RWPE1 (cell line): ENCODE measurements around the gene CEACAM7.
A peak's percentile ranks its signal among the peaks of the same experiment; 100 is the strongest.

Experiments used
- CTCF ChIA-PET: fragments of 350-600 bp; sonication (Branson Sonifier 250); formaldehyde crosslinking; extraction: SDS; loops from one replicate; lab custom pipeline; 2021; lab: Yijun Ruan, JAX
- POLR2A ChIA-PET: fragments of 400-600 bp; formaldehyde crosslinking; extraction: SDS; loops from one replicate; lab custom pipeline; 2020; ENCODE audit warnings: antibody characterized with exemption; ENCODE audit not compliant: low non-redundant PET; lab: Yijun Ruan, JAX
- DNase-seq: peaks from one replicate; pipeline ENCODE4 v3.0.0; 2012; ENCODE audit warnings: low spot score
- H3K27ac ChIP-seq: fragments of 450-650 bp; 2 replicates; pipeline ENCODE4 v1.5.1; 2017
- TF ChIP-seq, protein P1 (sequence below): fragments of 450-650 bp; conservative IDR thresholded peaks from 2 replicates; pipeline ENCODE4 v1.5.1; 2017; ENCODE audit warnings: low read depth, mild to moderate bottlenecking

CEACAM7 gene

DNA sequence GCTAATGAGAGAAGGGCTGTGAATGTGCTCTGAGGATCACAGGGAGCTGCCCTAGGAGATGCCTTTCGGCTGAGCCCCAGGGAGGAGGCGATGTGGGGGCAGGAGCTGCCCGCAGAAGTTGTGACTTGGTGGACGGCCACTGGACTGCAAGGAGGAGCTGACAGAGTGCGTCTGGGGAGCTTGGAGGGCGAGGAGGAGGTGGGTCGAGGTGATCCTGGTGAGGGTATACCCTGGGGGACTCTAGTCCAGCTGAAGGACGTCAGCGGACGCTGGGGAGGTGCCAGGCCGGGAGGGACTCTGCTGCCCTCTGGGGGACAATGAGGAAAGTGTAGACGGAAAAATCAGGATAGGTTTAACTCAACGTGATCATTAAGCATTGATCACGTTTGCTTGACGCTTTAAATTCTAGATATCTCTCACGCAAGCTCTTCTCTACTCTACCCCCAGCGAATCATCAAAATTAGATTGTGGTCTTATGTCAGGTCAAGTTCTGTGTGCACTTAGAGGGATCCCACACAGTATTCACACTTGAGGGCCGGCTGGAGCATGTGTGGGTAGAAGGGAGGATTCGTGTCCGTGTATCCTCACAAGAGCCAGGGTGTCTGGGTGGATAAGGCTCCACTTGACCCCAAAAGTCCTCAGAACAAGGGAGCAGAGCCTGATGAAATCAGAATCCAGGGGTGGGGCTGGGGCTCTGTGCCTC is 3.3 kb upstream of the CEACAM7 start:
- peak; percentile 29 for DNase-seq
- H3K27ac ChIP-seq: no peak overlapping the region
- ChIA-PET POLR2A (no interaction called here), CTCF (interaction anchor here (0.6 to 0.8 kb wide), 4 partner anchors 14 to 385 kb away, joined by 3 to 5 read pairs (median 4); no protein-coding TSS in a partner anchor)
- TF ChIP-seq, protein P1, sequence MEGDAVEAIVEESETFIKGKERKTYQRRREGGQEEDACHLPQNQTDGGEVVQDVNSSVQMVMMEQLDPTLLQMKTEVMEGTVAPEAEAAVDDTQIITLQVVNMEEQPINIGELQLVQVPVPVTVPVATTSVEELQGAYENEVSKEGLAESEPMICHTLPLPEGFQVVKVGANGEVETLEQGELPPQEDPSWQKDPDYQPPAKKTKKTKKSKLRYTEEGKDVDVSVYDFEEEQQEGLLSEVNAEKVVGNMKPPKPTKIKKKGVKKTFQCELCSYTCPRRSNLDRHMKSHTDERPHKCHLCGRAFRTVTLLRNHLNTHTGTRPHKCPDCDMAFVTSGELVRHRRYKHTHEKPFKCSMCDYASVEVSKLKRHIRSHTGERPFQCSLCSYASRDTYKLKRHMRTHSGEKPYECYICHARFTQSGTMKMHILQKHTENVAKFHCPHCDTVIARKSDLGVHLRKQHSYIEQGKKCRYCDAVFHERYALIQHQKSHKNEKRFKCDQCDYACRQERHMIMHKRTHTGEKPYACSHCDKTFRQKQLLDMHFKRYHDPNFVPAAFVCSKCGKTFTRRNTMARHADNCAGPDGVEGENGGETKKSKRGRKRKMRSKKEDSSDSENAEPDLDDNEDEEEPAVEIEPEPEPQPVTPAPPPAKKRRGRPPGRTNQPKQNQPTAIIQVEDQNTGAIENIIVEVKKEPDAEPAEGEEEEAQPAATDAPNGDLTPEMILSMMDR: peak; percentile 62

DNA sequence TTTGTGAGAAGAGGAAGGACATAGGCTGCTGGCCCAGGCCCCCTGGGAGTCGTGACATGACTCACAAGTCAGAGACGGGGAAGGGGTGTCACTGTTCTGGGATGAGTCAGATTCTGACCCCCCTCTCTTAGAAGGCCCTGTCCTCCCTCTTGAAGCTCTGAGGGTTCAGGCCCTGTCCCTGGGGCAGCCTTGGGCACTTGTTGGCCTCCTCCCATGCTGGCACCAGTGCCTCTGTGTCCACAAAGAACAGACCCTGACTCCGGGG is 2.7 kb upstream of the CEACAM7 start:
- no peak overlapping the region for H3K27ac ChIP-seq
- TF ChIP-seq, protein P1: no peak
- ChIA-PET POLR2A (no interaction called here), CTCF (interaction anchor here (0.6 to 0.8 kb wide), 3 partner anchors 15 to 386 kb away, joined by 3 to 5 read pairs (median 4); no protein-coding TSS in a partner anchor)
- no peak for DNase-seq

DNA sequence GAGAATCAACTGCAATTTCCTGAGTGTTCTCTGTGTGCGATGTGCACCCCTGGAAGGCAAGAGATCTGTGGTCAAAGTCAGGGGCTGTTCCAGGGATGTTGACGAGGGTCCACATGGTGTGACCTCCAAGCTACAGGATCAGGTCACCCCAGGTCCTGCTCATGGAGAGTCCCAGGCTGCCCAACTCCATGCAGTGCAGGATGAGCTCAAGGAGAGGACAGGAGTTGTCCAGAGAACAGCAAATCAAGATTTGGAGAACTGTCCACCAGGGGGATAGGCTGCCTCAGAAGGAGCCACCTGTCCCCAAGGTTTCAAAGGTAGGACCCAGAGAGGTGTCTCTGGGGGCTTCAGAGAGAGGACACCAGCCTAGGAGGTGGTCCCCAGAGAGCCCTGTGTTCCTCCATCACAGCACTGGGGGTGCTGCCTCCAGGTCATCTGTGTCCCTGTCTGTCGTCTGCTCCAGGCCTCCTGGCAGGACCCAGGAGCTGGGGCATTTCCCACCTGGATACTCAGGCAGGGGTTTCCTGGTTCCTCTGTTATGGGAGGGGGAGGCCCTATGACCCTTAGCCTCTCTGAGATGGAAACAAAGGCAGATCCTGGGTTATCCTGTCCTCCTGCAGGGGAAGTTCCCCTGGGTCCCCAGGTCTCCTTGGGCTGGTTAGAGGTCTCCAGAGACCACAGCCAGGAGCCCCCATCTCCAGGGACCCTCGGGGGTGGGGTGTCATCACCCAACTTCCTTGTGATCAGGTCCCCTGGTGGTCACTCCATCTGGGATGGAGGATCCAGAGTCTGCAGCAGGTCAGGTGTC is 2.1 kb upstream of the CEACAM7 start:
- TF ChIP-seq, protein P1: no peak
- no peak for DNase-seq
- no peak overlapping the region for H3K27ac ChIP-seq
- ChIA-PET CTCF (interaction anchor here (0.6 to 0.7 kb wide), 2 partner anchors 48 to 129 kb away, joined by 3 read pairs; no protein-coding TSS in a partner anchor), POLR2A (no interaction called here)

DNA sequence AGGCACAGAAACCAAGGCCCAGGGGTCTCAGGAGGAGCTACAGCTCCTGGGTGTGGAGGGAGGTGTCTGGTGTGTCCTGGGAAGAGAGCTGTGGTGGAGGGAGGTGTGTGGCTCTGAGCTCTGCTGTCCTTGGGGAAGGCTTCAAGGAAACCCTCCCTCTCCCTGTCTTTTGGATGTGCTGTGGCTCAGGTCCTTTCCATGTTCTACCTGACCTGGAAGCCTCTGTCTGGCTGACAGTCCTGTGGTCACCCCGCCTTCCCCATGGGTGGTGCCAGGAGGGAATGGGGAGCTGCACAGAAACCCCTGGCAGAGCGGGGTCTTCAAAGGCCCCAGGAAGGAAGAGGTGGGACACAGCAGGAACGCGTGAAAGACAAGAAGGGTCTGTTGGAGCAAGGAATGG is 617 bp upstream of the CEACAM7 start:
- TF ChIP-seq, protein P1: no peak
- no peak for DNase-seq
- ChIA-PET CTCF (no interaction called here), POLR2A (interaction anchor here (0.6 kb wide), 1 partner anchor 171 kb away, joined by 5 read pairs; no protein-coding TSS in a partner anchor)
- H3K27ac ChIP-seq: no peak overlapping the region

DNA sequence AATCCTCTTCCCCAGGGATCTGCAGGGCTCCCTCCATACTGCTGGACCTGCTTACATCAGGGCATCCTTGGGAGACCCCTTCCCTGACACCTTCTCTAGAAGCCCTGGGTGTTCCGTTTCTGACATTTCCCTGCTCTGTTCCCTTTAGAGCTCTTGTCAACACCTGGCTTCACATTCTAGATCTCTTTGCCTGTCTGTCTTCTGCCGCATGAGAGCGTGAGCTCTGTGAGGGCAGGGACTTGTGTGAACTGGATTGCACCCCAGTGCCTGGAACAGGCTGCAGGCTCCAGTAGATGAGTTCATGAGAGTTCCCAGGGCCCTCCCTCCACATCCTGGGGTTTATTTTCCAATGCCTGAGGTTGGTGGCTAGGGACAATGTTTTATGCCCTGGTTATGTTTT is 651 bp downstream of the CEACAM7 start:
- H3K27ac ChIP-seq: no peak overlapping the region
- no peak for DNase-seq
- TF ChIP-seq, protein P1: no peak
- CTCF ChIA-PET: interaction anchor here (1.4 kb wide), 1 partner anchor 19 kb away, joined by 5 read pairs; no protein-coding TSS in a partner anchor
- POLR2A ChIA-PET: no interaction called here

DNA sequence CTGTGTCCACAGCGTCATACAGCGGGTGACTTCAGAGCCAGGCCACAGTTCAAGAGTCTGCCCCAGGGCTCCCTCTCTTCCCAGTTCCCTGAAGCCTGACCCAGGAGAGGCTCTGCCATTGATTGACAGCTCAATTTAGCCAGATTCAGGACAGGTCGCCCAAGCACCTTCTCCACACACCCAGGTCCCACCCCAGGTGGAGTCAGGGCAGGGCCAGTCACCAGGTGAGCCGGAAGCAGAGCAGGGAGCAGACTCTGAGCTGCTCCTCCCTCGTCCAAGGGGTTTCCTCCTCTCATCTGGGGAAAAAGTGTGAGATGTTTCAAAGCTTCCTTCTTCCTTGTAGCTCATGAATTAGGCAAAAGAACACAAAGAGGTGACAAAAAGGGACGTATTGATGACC is 5.6 kb downstream of the CEACAM7 start:
- CTCF ChIA-PET: interaction anchor here (0.6 kb wide), 1 partner anchor 62 kb away, joined by 5 read pairs; no protein-coding TSS in a partner anchor
- TF ChIP-seq, protein P1: no peak
- no peak for DNase-seq
- POLR2A ChIA-PET: no interaction called here
- no peak overlapping the region for H3K27ac ChIP-seq
